HG02884 (cell line): ENCODE data around the gene THOC2.
A peak's percentile ranks its signal among the peaks of the same experiment; 100 is the strongest.
"Not testable (repeated sequence)": the region's sequence is repeated elsewhere in the genome, so short reads cannot be mapped to it uniquely, and the experiment has no call there.

Source experiments
- ATAC-seq: cut with Tn5 transposase; IDR thresholded peaks from one replicate; pipeline ENCODE4 v1.9.1; 2021; ENCODE audit warnings: mild to moderate bottlenecking, moderate library complexity; ENCODE audit not compliant: unreplicated experiment

THOC2 gene

DNA sequence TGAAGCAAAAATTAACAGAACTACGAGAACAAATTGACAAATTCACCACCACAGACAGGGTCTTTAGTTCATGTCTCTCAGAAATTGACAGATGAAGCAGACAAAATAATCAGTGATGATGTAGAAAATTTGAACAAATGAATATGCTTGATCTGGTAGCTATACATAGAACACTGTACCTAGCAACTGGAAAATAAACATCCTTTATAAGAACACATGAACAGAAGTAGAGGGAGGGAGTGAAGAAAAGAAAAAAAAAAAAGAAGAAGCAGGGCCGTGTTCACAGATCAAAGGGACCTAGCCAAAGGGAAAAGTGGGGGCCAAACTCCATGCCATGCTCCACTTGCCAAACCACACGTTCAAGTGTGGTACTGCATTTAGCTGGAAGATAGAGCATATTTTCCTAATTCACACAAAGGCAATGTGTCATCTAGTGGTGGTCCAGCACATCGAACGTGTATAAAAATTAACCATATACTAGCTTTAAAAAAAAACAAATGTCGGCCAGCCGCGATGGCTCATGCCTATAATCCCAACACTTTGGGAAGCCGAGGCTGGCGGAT is 5.6 kb upstream of the THOC2 start:
- no peak for ATAC-seq

DNA sequence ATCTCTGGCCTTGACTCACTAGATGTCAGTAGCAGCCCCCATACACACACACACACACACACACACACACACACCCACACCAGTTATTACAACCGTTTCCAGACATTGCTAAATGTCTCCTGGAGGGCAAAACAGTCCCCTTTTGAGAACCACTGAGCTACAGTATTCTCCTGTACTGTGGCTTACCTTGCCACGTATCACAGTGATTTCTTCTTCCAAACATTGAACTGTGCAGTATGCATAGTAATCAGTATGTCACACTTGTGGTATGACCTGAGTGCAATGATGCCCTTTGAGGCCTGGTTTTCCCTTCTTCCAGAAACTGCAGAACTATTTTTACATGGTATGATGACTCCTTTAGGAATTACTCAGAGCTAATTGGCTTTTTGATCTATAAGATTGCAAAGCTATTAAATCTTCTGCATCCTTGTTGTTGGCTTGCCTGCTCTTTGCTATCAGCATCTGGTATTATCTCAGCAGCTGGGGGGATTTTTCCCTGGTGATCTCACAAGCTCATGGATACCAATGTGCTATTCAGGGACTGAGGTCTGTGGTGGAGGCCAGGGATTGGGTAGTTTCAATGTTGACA is 3.6 kb upstream of the THOC2 start:
- no peak for ATAC-seq

DNA sequence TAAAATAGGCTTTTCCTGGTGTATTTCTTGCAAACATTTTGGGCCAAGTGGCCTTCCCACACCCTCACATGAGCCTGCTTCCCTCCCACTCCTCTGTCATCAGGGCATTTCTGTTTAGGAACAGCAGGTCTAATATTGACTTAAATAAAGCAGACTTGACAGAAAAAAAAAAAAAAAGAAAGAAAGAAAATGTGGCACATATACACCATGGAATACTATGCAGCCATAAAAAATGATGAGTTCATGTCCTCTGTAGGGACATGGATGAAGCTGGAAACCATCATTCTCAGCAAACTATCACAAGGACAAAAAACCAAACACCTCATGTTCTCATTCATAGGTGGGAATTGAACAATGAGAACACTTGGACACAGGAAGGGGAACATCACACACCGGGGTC is 2.3 kb upstream of the THOC2 start:
- not testable (repeated sequence) for ATAC-seq

DNA sequence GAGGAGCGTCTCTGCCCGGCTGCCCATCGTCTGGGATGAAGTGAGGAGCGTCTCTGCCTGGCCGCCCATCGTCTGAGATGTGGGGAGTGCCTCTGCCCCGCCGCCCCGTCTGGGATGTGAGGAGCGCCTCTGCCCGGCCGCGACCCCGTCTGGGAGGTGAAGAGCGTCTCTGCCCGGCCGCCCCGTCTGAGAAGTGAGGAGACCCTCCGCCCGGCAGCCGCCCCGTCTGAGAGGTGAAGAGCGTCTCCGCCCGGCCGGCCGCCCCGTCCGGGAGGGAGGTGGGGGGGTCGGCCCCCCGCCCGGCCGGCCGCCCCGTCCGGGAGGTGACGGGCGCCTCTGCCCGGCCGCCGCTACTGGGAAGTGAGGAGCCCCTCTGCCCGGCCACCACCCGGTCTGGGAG is 1.2 kb upstream of the THOC2 start:
- not testable (repeated sequence) for ATAC-seq

DNA sequence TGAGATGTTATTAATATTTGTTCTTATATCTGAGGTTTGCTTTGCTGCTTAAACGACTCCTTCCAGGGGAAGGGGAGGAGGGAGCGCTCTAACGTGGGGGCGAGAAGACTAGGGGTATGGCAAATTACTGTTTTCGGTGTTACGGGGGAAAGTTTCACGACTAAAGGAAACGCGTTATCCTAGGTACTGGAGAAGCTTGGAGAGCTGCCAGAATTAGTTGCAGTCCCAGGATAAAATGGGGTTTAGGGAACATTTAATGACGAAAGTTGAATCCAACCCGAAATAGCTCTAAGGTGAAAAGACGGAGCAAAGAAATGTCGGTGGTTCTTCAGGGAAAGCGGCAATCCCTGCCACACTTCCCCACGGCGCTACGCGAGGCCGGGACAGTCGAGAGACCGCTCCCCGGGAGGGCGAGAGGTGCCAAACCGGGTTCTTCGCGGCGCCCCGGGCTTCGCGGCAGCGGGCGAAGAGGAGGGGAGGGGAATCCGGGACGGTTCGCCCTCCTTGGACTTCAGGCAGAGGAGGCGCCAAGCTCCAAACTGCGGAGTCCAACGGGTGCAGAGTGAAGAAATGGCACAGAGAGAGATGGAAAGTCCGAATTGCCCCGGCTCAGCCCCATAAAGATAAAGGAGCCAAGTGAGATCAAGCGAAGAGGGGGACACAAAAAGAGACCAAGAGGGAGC is 724 bp downstream of the THOC2 start:
- peak; percentile 18 for ATAC-seq

DNA sequence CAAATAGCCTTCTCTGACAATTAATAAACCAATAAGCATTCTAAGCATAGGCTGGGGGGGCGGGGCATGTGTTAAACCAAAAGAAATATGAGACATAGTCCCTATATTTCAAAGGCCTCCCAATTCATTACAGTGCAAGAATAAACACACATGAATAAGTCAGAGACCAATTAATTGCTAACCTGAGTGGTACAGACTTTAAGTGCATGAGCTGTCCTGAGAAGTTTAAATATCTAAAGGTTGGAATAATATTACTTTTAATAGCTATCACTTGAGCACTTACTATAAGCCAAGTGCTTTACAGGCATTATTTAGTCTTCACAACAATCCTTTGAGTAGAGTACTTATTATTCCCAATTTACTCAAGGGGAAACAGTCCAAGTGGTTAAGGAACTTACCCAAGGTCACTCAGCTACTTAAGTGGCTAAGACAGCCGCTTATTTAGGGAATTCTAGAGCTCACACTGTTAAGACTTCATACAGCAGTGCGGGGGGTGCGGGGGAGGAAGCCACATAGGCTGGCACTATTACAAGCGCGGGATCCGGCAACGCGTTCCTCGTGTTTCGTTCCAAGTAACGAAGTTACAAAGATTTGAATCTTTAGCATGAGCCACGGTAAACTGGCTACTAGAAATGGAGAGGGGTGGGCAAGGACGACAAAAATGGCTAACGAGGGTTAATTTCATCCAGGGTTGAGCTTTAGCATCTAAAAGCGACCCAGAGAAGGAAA is 1.4 kb downstream of the THOC2 start:
- no peak for ATAC-seq

DNA sequence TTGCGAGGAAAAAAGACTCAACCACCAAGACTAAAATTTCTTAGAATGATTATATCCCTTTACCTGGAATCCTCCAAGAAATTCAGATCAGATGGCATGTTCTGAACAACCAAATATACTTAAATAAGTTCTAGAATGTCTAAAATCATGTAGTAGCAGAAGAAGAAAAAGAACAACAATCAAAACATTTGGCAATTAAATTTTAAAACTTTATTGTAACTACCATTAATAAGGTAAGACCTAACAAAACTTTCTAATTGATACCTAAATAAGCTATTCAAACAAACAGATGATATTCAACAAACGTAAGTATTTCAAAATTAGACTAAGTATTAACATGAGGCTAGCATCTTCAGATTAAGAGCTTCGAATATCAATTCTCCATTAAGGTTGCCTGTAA is 4.3 kb downstream of the THOC2 start:
- ATAC-seq: no peak

DNA sequence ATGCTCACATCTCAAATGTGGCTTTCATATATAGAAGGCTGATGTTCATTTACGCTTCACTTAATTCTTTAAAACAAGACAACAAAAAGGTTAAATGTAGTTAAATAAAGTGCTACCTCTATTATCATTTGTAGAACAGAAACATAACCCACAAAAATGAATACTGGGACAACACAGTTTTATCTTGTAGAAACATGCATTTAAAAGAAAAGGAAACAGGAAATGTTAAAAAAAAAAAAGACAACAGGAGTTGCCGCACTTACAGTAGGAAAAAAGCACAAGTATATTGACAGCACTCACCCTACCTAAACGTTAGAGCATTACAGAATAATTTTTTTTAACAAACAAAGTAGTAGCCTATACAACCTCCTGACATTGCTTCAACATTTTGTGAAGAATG is 4.8 kb downstream of the THOC2 start:
- ATAC-seq: no peak

DNA sequence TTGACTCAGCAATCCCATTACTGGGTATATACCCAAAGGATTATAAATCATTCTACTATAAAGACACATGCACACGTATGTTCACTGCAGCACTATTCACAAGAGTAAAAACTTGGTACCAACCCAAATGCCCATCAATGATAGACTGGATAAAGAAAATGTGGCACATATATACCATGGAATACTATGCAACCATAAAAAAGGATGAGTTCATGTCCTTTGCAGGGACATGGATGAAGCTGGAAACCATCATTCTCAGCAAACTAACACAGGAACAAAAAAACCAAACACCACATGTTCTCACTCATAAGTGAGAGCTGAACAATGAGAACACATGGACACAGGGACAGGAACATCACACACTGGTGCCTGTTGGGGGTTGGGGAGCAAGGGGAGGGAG is 10.7 kb downstream of the THOC2 start:
- ATAC-seq: not testable (repeated sequence)

DNA sequence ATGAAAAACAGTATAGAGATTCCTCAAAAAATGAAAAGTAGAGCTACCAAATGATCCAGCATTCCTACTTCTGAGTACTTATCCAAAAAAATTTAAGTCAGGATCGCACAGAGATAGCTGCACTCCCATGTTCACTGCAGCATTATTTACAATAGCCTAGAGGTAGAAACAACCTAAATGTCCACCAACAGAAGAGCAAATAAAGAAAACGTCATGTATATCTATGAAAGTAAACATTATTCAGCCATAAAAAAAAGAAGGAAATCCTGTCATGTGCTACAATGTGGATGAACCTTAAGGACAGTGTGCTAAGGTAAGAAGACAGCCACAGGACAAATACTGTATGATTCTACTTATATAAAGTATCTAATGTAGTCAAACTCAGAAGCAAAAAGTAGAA is 12.4 kb downstream of the THOC2 start:
- no peak for ATAC-seq

DNA sequence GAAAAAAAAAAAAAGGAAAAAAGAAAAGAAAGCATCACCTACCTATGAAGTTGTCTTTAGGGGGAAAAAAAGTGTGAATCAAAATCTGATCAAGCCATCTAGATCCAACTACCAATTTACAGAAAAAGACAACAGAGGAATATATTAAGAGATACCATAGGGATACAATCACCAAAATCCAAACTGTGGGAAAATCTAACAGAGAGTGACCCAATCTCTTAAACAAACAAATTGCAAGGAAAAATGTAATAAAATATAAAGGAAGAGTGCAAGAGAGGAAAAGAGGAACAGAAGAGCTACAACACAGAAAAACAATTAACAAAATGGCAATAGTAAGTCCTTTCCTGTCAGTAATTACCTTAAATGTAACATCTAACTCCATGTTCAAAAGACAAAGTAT is 19.0 kb downstream of the THOC2 start:
- no peak for ATAC-seq

DNA sequence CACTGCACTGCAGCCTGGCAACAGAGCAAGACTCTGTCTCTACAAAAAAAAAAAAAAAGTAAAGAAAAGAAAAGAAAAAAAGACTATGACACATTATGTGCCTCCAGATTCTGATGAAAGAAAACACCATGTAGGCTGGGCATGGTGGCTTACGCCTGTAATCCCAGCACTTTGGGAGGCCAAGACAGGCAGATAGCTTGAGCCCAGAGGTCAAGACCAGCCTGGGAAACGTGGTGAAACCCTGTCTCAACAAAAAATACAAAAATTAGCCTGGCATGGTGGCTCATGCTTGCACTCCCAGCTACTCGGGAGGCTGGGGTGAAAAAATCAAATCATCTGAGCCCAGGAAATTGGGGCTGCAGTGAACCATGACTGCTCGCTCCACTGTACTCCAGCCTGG is 19.4 kb downstream of the THOC2 start:
- ATAC-seq: no peak

DNA sequence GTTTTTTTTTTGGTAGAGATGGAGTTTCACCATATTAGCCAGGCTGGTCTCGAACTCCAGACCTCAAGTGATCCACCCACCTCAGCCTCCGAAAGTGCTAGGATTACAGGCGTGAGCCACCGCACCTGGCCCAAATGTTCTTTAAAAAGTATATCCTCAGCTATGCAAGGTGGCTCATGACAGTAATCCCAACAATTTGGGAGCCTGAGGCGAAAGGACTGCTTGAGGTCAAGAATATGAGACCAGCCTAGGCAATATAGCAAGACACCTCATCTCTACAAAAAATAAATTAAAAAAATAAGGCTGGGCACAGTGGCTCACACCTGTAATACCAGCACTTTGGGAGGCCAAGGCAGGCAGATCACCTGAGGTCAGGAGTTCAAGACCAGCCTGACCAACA is 21.7 kb downstream of the THOC2 start:
- ATAC-seq: not testable (repeated sequence)

DNA sequence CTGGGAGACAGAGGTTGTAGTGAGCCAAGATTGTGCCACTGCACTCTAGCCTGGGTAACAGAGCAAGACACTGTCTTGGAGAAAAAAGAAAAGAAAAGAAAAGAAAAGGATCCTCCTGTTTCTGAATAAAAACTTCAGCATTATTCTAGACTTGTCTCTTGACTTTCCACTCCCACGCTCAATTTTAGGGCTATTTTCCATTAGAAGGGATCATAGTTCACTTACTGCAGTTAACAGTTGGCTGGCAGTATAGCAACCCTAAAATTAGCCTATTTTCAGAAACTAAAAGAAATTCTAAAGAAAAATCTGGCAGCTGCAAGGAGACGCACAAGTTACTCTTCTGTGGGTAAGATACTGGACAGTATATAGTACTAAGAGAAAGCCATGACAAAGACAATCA is 28.1 kb downstream of the THOC2 start:
- ATAC-seq: no peak

DNA sequence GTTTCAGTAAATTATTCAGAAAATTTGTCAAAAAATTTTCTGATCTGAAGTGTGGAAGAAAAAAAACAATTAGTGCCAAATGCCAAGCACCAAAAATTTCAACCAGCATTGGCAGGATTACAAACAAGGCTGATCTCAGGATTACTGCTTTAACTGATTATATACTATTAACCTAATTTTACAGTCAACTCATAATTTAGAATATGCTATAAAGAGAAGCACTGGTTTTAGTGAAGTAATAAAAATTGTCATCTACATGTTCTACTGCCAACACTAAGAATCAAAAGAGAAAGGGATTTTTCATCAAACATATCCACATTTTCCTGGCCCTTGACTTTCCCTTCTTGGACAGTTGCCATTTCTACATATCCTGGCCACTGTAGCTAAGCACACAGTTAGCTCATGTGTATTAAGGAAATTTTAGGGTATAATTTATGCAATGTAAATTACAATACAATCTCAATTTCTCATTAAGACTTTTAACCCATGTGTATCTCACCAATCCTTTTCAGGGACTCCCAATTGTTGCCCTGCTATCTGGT is 33.8 kb downstream of the THOC2 start:
- no peak for ATAC-seq

DNA sequence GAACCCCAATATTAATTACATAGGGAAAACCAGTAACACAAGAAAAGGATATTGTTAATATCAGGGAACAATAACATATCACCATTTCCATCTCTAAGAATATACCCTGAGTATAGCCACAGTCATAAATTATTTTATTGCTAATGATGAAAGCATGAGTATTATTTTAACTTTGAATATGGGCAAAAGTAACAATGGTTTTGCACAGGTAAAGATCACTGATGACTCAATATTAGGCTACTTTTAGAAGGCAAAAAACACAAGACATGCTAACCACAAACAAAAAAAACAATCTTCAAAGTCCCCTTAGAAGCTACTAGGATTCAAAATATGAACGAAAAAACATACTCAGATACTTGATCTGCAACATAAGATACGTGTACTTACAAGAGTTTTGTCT is 36.5 kb downstream of the THOC2 start:
- no peak for ATAC-seq

DNA sequence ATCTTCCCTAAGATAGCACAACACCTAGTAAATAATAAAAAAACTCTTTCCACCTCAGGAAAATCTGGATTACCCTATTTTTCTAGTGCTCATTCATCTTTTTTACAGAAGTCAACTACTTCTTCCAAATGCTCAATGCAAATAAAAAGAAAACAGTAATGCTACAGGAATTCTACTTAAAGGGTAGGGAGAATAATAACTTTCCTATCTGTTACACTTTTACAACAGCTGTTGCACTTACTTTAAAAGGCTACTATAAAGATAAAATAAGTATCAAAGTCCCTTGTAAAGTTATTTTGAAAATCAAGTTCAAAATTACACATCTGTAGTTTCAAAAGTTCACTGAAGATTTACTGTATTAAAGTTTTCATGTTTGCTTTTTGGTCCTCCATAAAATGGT is 37.6 kb downstream of the THOC2 start:
- no peak for ATAC-seq

DNA sequence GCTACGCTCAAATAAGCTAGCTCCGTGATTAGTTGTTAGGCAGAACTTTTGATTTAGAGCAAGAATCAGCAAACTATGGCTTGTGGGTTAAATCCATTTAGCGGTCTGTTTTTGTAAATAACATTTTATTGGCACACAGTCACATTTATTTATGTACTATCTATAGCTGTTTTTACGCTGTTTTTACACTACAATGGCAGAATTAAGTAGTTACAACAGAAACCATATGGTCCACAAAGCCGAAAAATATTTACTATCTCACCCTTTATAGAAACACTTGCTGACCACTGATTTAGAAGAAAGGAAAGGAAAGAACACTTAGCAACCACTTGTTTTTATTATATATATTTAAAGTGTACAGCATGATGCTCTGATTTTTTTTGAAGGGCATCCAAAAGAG is 41.1 kb downstream of the THOC2 start:
- no peak for ATAC-seq

DNA sequence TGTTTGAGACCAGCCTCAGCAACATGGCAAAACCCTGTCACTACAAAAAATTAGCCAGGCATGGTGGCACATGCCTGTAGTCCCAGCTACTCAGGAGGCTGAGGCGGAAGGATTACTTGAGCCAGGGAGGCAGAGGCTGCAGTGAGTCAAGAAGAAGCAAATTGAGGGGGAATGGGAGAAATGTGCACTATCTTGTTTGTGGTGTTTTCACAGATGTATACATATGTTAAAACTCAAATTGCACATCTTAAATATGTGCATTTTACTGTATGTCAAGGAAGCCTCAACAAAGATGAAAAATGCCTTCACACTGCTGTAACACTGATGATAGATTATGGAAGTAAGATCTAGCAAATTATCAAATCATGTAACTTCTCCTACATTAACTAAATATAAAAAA is 44.3 kb downstream of the THOC2 start:
- ATAC-seq: no peak

DNA sequence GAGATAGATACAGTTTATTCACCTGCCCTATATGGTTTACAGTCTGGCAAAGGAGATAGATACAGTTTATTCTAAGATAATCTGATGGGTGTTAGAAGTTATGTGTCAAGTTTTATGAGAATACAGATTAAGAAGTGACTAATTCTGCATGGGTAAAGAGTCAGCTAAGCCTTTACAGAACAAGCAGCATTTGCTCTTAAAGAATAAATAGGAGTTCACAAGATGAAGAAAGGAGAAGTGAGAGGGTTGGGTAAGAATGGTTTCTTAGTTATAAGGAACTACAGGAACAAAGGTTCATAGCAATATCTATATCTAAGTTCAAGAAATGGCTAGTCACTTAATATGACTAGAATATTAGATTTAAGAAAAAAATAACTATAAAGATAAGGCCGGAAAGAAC is 47.6 kb downstream of the THOC2 start:
- no peak for ATAC-seq

DNA sequence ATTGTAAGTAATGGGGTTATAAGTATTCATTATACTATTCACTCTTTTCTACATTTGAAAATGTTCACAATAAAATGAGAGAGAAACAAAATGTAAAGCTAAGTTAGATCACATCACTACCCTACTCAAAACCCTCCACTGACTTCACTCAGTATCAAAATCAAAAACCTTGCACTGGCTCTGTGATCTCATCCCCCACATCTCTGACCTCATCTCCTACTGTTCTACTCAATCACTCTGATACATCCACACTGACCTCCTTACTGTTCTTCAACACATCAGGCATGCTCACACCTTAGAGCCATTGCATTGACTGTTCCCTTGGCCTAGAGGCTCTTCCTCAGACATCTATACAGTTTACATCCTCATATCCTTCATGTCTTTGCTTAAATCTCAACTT is 50.7 kb downstream of the THOC2 start:
- ATAC-seq: no peak
